ENCODE results near the gene VSIG2.

Gene VSIG2

DNA sequence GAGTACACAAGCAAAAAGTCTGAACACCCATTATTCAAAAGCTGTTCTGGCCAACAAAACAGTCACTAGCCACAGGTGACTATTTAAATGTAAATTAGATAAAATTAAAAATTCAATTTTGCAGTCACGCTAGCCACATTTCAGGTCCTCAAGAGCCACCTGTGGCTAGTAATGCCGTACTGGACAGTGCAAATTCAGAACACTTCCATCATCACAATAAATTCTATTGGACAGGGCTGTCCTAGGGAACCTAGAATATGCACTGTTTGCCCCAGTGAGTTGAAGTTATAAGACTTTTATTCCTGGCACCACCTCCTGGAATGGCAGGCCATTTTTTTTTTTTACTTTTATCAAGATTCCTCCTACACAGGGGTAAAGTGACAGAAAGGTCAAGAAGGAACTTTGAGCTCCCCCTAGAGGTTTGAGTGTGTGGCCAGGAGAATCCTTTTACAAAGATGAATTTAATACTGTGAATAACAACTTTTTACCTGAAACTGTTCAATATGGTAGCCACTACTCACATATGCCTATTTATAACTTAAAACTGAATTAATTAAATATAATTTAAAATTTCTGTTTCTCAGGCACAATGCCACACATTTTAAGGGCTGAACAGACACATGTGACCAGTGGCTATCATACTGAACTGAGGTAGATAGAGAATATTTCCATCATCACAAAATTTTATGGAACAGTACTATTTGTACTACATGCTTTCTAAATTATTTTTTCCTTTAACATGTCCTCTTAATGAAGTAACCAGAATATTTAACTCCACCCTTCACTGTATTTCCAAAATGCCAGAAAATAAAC lies 41.6 kb upstream of the VSIG2 start:
- TF ChIP-seq, protein P1, sequence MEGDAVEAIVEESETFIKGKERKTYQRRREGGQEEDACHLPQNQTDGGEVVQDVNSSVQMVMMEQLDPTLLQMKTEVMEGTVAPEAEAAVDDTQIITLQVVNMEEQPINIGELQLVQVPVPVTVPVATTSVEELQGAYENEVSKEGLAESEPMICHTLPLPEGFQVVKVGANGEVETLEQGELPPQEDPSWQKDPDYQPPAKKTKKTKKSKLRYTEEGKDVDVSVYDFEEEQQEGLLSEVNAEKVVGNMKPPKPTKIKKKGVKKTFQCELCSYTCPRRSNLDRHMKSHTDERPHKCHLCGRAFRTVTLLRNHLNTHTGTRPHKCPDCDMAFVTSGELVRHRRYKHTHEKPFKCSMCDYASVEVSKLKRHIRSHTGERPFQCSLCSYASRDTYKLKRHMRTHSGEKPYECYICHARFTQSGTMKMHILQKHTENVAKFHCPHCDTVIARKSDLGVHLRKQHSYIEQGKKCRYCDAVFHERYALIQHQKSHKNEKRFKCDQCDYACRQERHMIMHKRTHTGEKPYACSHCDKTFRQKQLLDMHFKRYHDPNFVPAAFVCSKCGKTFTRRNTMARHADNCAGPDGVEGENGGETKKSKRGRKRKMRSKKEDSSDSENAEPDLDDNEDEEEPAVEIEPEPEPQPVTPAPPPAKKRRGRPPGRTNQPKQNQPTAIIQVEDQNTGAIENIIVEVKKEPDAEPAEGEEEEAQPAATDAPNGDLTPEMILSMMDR (IDR thresholded peaks at IDR 0.05; ENCODE audit: insufficient read depth, low read depth, low read length, missing control alignments) = peak; percentile 81
- peak; percentile 63 for DNase-seq (ENCODE audit: low read depth)
- H3K4me3 ChIP-seq (ENCODE audit: low read length) = no peak overlapping the region

DNA sequence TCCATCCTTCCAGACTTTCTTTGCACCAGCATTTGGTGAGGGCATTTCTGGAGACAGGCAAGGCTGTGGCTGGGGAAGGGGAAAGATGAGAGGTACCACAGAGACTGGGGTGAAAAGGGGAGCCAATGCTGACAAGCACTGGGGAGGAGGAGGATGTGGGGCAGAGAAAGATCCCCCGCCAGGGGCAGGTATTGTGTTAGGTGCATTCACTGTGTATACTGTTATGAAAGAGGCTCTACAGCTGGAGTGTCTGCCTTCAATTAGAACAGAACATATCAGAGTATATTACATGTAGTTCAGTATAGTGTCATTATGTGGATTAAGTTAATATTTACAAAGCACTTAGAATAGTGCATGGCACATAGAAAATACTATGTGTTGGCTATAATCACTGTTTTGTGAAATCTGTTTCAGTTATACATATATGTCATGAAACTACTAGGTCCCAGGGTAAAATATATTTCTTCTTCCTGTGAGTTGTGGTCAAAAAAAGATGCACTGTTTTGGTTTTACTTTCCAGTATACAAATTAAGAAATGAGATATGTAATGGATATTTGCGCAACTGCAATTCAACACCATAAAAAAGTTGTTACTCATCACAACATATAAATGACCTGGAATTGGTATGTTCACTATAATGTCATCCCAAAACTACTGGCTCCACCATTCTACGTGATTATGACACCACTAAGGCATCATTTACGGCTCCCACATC lies 39.7 kb upstream of the VSIG2 start:
- TF ChIP-seq, protein P1 (IDR thresholded peaks at IDR 0.05; ENCODE audit: insufficient read depth, low read depth, low read length, missing control alignments) = no peak
- no peak overlapping the region for H3K4me3 ChIP-seq (ENCODE audit: low read length)
- DNase-seq (ENCODE audit: low read depth) = peak; percentile 21

DNA sequence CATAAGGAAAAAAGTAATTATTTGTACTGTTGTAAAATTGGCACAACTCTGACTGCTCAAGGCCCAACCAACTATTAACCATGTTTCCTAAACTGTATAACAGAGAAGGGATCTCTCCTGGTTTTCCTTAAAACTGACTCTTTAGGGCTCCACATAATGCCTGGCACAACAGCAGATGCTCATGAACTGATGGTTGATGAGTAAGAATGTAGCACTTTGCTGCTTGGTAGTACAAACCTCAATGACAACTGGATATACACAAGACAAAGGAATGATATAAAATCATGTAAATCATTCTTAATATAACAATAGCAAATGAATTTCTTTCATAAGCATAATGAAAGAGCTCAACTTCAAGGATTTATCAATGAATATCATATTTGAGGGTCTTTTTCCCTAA lies 36.5 kb upstream of the VSIG2 start:
- TF ChIP-seq, protein P1 (IDR thresholded peaks at IDR 0.05; ENCODE audit: insufficient read depth, low read depth, low read length, missing control alignments) = no peak
- no peak overlapping the region for H3K4me3 ChIP-seq (ENCODE audit: low read length)
- no peak for DNase-seq (ENCODE audit: low read depth)

DNA sequence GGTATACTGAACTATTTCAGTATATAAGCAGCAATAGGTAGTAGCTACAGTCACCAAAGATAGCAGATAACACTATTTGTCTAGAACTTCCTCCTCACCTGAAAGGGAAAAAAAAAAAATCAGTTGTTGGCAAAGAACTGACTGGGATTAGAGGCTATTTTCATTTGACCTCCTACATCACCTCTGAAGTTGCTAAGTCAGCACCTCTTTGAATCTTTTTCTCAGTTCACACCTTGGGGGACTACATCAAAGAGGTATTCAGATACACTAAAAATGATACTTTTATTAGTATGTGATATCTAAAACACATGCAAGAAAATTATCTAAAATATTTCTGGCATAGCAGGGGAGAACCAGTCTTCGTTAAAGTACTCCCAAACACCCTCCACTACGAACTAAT lies 32.0 kb upstream of the VSIG2 start:
- no peak for DNase-seq (ENCODE audit: low read depth)
- TF ChIP-seq, protein P1 (IDR thresholded peaks at IDR 0.05; ENCODE audit: insufficient read depth, low read depth, low read length, missing control alignments) = no peak
- H3K4me3 ChIP-seq (ENCODE audit: low read length) = no peak overlapping the region

DNA sequence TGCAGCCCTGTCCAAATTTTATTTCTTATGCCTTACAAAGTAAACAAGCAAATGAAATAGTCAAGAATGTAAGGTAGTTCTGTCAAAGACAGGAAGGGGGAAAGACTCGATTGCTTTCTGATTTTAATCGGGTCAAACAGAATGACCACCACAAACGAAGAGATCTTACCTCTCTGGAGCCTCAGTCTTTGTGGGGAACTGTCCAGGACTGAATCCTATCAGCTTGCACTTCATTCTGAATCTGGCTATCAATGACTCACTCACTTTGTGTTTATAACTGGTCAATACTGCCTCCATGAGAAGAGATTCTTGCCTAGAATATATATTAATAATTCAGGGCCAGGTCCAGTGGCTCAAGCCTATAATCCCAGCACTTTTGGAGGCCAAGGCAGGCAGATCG lies 30.9 kb upstream of the VSIG2 start:
- H3K4me3 ChIP-seq (ENCODE audit: low read length) = no peak overlapping the region
- TF ChIP-seq, protein P1 (IDR thresholded peaks at IDR 0.05; ENCODE audit: insufficient read depth, low read depth, low read length, missing control alignments) = no peak
- no peak for DNase-seq (ENCODE audit: low read depth)

DNA sequence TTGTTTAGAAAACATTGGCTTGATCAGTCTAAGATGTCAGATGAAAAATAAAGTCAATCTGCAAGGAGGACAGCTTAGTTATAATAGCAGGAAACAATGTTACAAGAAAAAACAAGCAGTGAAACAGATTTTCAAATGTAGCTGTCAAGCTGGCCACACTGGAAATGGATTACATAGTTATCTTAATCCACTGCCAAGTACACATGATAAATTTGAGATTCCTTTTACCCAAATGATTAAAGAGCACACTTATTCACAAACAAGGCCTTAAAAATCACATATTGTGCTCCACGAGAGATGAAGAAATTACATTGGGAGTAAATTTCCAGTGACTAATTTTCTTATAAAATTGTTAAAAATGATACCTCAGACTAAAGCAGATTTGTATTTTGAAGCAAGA lies 27.5 kb upstream of the VSIG2 start:
- TF ChIP-seq, protein P1 (IDR thresholded peaks at IDR 0.05; ENCODE audit: insufficient read depth, low read depth, low read length, missing control alignments) = no peak
- DNase-seq (ENCODE audit: low read depth) = no peak
- no peak overlapping the region for H3K4me3 ChIP-seq (ENCODE audit: low read length)

All from epithelial cell of esophagus (primary cell).